Endothelial cell of umbilical vein (primary cell): ENCODE measurements around the gene AJAP1.

Experiments used
- CTCF ChIP-seq, 2 donors: IDR thresholded peaks; 1 replicate in 1 of 2; 2 replicates in 1 of 2; pipeline ENCODE4 v1.5.1; 2011; ENCODE audit warnings: low read length in 2 of 2, mild to moderate bottlenecking in 2 of 2, moderate library complexity in 2 of 2, control low read depth in 1 of 2, inconsistent platforms in 1 of 2, low read depth in 1 of 2; ENCODE audit not compliant: insufficient read depth in 1 of 2; ENCODE audit errors: extremely low read depth in 1 of 2
- EZH2 ChIP-seq: IDR thresholded peaks from 2 replicates; pipeline ENCODE4 v1.6.1; 2012; ENCODE audit warnings: borderline replicate concordance, low read depth, mild to moderate bottlenecking, moderate library complexity, low read length, inconsistent platforms; ENCODE audit not compliant: severe bottlenecking
- FOS ChIP-seq: IDR thresholded peaks from 2 replicates; pipeline ENCODE4 v1.6.1; 2011; ENCODE audit warnings: mild to moderate bottlenecking, low read length, moderate library complexity, borderline replicate concordance; ENCODE audit not compliant: insufficient read depth
- JUN ChIP-seq: IDR thresholded peaks from 2 replicates; pipeline ENCODE4 v1.6.1; 2011; ENCODE audit warnings: borderline replicate concordance, low read depth; ENCODE audit not compliant: insufficient read length, insufficient read depth
- MAX ChIP-seq: IDR thresholded peaks from 2 replicates; pipeline ENCODE4 v1.6.1; 2011; ENCODE audit not compliant: insufficient read depth, insufficient read length
- MYC ChIP-seq: IDR thresholded peaks from one replicate; pipeline ENCODE4 v1.6.1; 2011; ENCODE audit warnings: mild to moderate bottlenecking, low read depth, low read length
- POLR2A ChIP-seq: IDR thresholded peaks from 2 replicates; pipeline ENCODE4 v1.6.1; 2012; ENCODE audit warnings: low read depth, mild to moderate bottlenecking, control low read depth, low read length
- POLR2AphosphoS5 ChIP-seq: IDR thresholded peaks from 2 replicates; pipeline ENCODE4 v1.6.1; 2012; ENCODE audit warnings: low read depth, mild to moderate bottlenecking, control low read depth, low read length, moderate library complexity; ENCODE audit not compliant: insufficient read depth

- TF ChIP-seq CTCF (IDR thresholded peaks at IDR 0.05; ENCODE audit: extremely low read depth in 1 of 2, insufficient read depth in 1 of 2, low read depth in 1 of 2, low read length in 2 of 2) (no peak), EZH2 (no peak), POLR2A (no peak), MAX (no peak), JUN (no peak), FOS (no peak), POLR2AphosphoS5 (no peak), MYC (no peak)
Measured at GRCh38 chr1:4752059-4752458, 97.7 kb downstream of the AJAP1 start.
